ENCODE data around the gene ACADL. TPM values are rescaled to one million over a fixed set of nuclear protein-coding genes. Genes with fewer than 3 reads are reported as not detected.

ACADL gene
- polyA plus RNA-seq, 1 donor from 2014 or later = not detected

GRCh38 chr2:210158236-210158635, 67.0 kb downstream of the ACADL start:
- Histone ChIP-seq H3K4me2 (ENCODE audit: low read length) (no peak overlapping the region), H3F3A (ENCODE audit: insufficient read depth, low read length, poor library complexity, severe bottlenecking) (no peaks in the 10 kb centered on the region), H3K36me3 (ENCODE audit: insufficient read depth, low read length) (no peaks in the 10 kb centered on the region), H3K79me2 (replicated peaks; ENCODE audit: insufficient read depth, low read length) (peaks cover 5% of the 10 kb centered on the region), H2AFZ (ENCODE audit: low read depth, low read length) (no peak overlapping the region), H3K27ac (ENCODE audit: low read length) (no peak overlapping the region), H3K27me3 (ENCODE audit: insufficient read depth, low read depth, low read length) (no peaks in the 10 kb centered on the region), H3K9me3 (ENCODE audit: low read length) (no peaks in the 10 kb centered on the region), H4K20me1 (ENCODE audit: insufficient read depth) (no peaks in the 10 kb centered on the region), H3K9ac (ENCODE audit: low read length) (no peak overlapping the region), H3K4me3 (ENCODE audit: low read length) (no peak overlapping the region), H3K9me2 (ENCODE audit: insufficient read depth, low read length) (no peaks in the 10 kb centered on the region)
- no peak for TF ChIP-seq CTCF (IDR thresholded peaks at IDR 0.05; ENCODE audit: poor library complexity, severe bottlenecking)
- TF ChIP-seq REST (IDR thresholded peaks at IDR 0.05; ENCODE audit: borderline replicate concordance) = no peak
- no peak for TF ChIP-seq EP300 (conservative IDR thresholded peaks at IDR 0.05; ENCODE audit: poor library complexity, severe bottlenecking)
- TF ChIP-seq MXI1 (conservative IDR thresholded peaks at IDR 0.05; ENCODE audit: poor library complexity, severe bottlenecking) = no peak
- no peak for TF ChIP-seq EZH2 (IDR thresholded peaks at IDR 0.05; ENCODE audit: borderline replicate concordance, insufficient read depth, low read length, poor library complexity, severe bottlenecking)

- Histone ChIP-seq H3K79me2 (replicated peaks; ENCODE audit: insufficient read depth, low read length) (peaks cover 4% of the 10 kb centered on the region), H3F3A (ENCODE audit: insufficient read depth, low read length, poor library complexity, severe bottlenecking) (no peaks in the 10 kb centered on the region), H2AFZ (ENCODE audit: low read depth, low read length) (no peak overlapping the region), H3K9me3 (ENCODE audit: low read length) (no peaks in the 10 kb centered on the region), H4K20me1 (ENCODE audit: insufficient read depth) (no peaks in the 10 kb centered on the region), H3K4me2 (ENCODE audit: low read length) (no peak overlapping the region), H3K9me2 (ENCODE audit: insufficient read depth, low read length) (no peaks in the 10 kb centered on the region), H3K4me3 (ENCODE audit: low read length) (no peak overlapping the region), H3K9ac (ENCODE audit: low read length) (no peak overlapping the region), H3K27ac (ENCODE audit: low read length) (no peak overlapping the region), H3K36me3 (ENCODE audit: insufficient read depth, low read length) (no peaks in the 10 kb centered on the region), H3K27me3 (ENCODE audit: insufficient read depth, low read depth, low read length) (no peaks in the 10 kb centered on the region)
- no peak for TF ChIP-seq POLR2AphosphoS5 (IDR thresholded peaks at IDR 0.05)
Measured at GRCh38 chr2:210157526-210157925, 67.7 kb downstream of the ACADL start.

GRCh38 chr2:210147614-210148013, 77.6 kb downstream of the ACADL start:
- no peak for TF ChIP-seq REST (IDR thresholded peaks at IDR 0.05; ENCODE audit: borderline replicate concordance)
- no peak overlapping the region for H3K4me2 ChIP-seq (ENCODE audit: low read length)
- H3K9ac ChIP-seq (ENCODE audit: low read length) = no peak overlapping the region
- H3K4me3 ChIP-seq (ENCODE audit: low read length) = no peak overlapping the region
- no peaks in the 10 kb centered on the region for H4K20me1 ChIP-seq (ENCODE audit: insufficient read depth)
- no peak overlapping the region for H3K27ac ChIP-seq (ENCODE audit: low read length)
- no peaks in the 10 kb centered on the region for H3K27me3 ChIP-seq (ENCODE audit: insufficient read depth, low read depth, low read length)
- no peaks in the 10 kb centered on the region for H3K36me3 ChIP-seq (ENCODE audit: insufficient read depth, low read length)
- no peaks in the 10 kb centered on the region for H3F3A ChIP-seq (ENCODE audit: insufficient read depth, low read length, poor library complexity, severe bottlenecking)
- H2AFZ ChIP-seq (ENCODE audit: low read depth, low read length) = no peak overlapping the region
- peaks cover 4% of the 10 kb centered on the region for H3K79me2 ChIP-seq (replicated peaks; ENCODE audit: insufficient read depth, low read length)
- no peaks in the 10 kb centered on the region for H3K9me2 ChIP-seq (ENCODE audit: insufficient read depth, low read length)
- H3K9me3 ChIP-seq (ENCODE audit: low read length) = no peaks in the 10 kb centered on the region
